Esophagus muscularis mucosa (tissue), 4 donors: ENCODE measurements around the gene TMEM258.

Experiments
- EP300 ChIP-seq: sonication (generic); formaldehyde crosslinking; IDR thresholded peaks from one replicate; pipeline ENCODE4 v1.6.1; 2017; ENCODE audit warnings: antibody characterized with exemption
- POLR2A ChIP-seq: fragments of 450-650 bp; IDR thresholded peaks from one replicate; pipeline ENCODE4 v1.6.1; 2017; ENCODE audit warnings: antibody characterized with exemption, moderate library complexity, mild to moderate bottlenecking, low read depth
- POLR2AphosphoS5 ChIP-seq, 2 donors: sonication (generic); formaldehyde crosslinking; IDR thresholded peaks; one replicate each; pipeline ENCODE4 v1.6.1; 2017; ENCODE audit warnings: antibody characterized with exemption in 2 of 2
- TF ChIP-seq, protein P1 (sequence below), 3 experiments: fragments of 200-600 bp in 2 of 3; fragments of 450-650 bp in 1 of 3; sonication (generic) in 2 of 3; IDR thresholded peaks; one replicate each; pipeline ENCODE4 v1.5.1; 2017 to 2019; ENCODE audit warnings: antibody characterized with exemption in 3 of 3, mild to moderate bottlenecking in 2 of 3, moderate library complexity in 1 of 3

DNA sequence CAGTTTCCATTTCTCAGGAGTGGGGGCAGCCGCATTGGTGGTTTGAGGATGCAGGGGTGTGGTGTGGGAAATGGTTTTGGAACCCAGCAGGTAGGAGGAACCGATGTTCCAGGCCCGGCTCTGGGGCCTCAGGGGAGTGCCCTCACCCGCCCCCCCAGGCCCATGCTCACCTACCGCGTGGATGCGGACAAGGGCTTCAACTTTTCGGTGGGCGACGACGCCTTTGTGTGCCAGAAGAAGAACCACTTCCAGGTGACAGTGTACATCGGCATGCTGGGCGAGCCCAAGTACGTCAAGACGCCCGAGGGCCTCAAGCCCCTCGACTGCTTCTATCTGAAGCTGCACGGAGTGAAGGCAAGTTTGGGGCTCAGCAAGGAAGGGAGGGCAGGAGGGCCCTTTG lies 18.6 kb downstream of the TMEM258 start:
- TF ChIP-seq, protein P1, sequence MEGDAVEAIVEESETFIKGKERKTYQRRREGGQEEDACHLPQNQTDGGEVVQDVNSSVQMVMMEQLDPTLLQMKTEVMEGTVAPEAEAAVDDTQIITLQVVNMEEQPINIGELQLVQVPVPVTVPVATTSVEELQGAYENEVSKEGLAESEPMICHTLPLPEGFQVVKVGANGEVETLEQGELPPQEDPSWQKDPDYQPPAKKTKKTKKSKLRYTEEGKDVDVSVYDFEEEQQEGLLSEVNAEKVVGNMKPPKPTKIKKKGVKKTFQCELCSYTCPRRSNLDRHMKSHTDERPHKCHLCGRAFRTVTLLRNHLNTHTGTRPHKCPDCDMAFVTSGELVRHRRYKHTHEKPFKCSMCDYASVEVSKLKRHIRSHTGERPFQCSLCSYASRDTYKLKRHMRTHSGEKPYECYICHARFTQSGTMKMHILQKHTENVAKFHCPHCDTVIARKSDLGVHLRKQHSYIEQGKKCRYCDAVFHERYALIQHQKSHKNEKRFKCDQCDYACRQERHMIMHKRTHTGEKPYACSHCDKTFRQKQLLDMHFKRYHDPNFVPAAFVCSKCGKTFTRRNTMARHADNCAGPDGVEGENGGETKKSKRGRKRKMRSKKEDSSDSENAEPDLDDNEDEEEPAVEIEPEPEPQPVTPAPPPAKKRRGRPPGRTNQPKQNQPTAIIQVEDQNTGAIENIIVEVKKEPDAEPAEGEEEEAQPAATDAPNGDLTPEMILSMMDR (IDR thresholded peaks at IDR 0.05), result no peak
- TF ChIP-seq POLR2A, result no peak
- TF ChIP-seq EP300, result no peak
- TF ChIP-seq POLR2AphosphoS5 (IDR thresholded peaks at IDR 0.05), result no peak
